Spinal cord (tissue), 10 donors: ENCODE results near the gene MAP6. TPM values are rescaled to one million over a fixed set of nuclear protein-coding genes. Genes with fewer than 3 reads are reported as not detected.

ENCODE experiments used
- DNase-seq, 6 donors: peaks; one replicate each; pipeline versions ENCODE4 v3.0.0 to v3.0.0-alpha.2; 2013 to 2015; ENCODE audit warnings: low spot score in 6 of 6, low read depth in 4 of 6
- H3K27ac ChIP-seq: one replicate; pipeline ENCODE4 v1.5.1; 2013; ENCODE audit warnings: low read depth, low read length, control low read depth
- H3K27me3 ChIP-seq: one replicate; pipeline ENCODE4 v1.6.1; 2013; ENCODE audit warnings: low read length; ENCODE audit not compliant: control insufficient read depth, insufficient read depth
- H3K36me3 ChIP-seq: one replicate; pipeline ENCODE4 v1.6.1; 2013; ENCODE audit warnings: low read length; ENCODE audit not compliant: control insufficient read depth, insufficient read depth
- H3K4me1 ChIP-seq: one replicate; pipeline ENCODE4 v1.6.1; 2013; ENCODE audit warnings: low read length; ENCODE audit not compliant: control insufficient read depth, insufficient read depth
- H3K4me3 ChIP-seq: one replicate; pipeline ENCODE4 v1.5.1; 2013; ENCODE audit warnings: low read depth, low read length, control low read depth
- H3K9me3 ChIP-seq: one replicate; pipeline ENCODE4 v1.6.1; 2013; ENCODE audit warnings: low read length; ENCODE audit not compliant: control insufficient read depth, insufficient read depth
- WGBS: methylation state at CpG from one replicate; pipeline ENCODE4 v1.1.5; 2013; ENCODE audit warnings: missing lambda C conversion rate; ENCODE audit not compliant: insufficient coverage; 5-methylcytosine and 5-hydroxymethylcytosine counted together
- polyA plus RNA-seq, 2 donors: library from polyadenylated mRNA; unstranded; fragments of 120-200 nt; gene quantifications; one replicate each; pipeline ENCODE4 v1.2.1, GENCODE V29; 2013; ENCODE audit not compliant: insufficient read length in 2 of 2
- total RNA-seq, 2 donors: library from RNA; depleted of rRNA in 1 of 2; stranded (reverse); fragments of 120-200 nt in 1 of 2; fragments of >200 nt in 1 of 2; gene quantifications; one replicate each; pipeline versions ENCODE4 v1.2.3 to v1.2.4, GENCODE V29; 2013 to 2014
- donor health status: healthy.

Gene MAP6
- total and polyA plus RNA-seq, 4 donors, result 64.5 to 190 (median 125) TPM

GRCh38 chr11:75625991-75626888, 42.6 kb downstream of the MAP6 start:
- Histone ChIP-seq H3K9me3 (no peaks in the 10 kb centered on the region), H3K4me3 (no peak overlapping the region), H3K27ac (no peak overlapping the region), H3K27me3 (no peaks in the 10 kb centered on the region), H3K4me1 (peaks cover 38% of the 10 kb centered on the region), H3K36me3 (no peaks in the 10 kb centered on the region)
- 74% methylated on average over 5 of the region's 8 CpGs for WGBS
- DNase-seq, result no peak

GRCh38 chr11:75625021-75625420, 43.8 kb downstream of the MAP6 start:
- Histone ChIP-seq H3K4me3 (no peak overlapping the region), H3K36me3 (no peaks in the 10 kb centered on the region), H3K27me3 (no peaks in the 10 kb centered on the region), H3K4me1 (peaks cover 38% of the 10 kb centered on the region), H3K27ac (no peak overlapping the region), H3K9me3 (no peaks in the 10 kb centered on the region)
- 33% methylated on average over 1 of the region's 4 CpGs for WGBS
- peak in 1 of 6 donors; percentile 45 for DNase-seq

GRCh38 chr11:75616281-75616680, 52.6 kb downstream of the MAP6 start:
- Histone ChIP-seq H3K9me3 (peaks cover 3% of the 10 kb centered on the region), H3K36me3 (peaks cover 4% of the 10 kb centered on the region), H3K4me1 (peaks cover 5% of the 10 kb centered on the region), H3K27me3 (peaks cover under 1% of the 10 kb centered on the region), H3K27ac (peak overlapping the region; percentile 26), H3K4me3 (no peak overlapping the region)
- 23% methylated on average over 2 of the region's 5 CpGs for WGBS
- DNase-seq, result peak in 2 of 6 donors; percentile 52 to 64

GRCh38 chr11:75615751-75616150, 53.1 kb downstream of the MAP6 start:
- Histone ChIP-seq H3K27me3 (peaks cover 2% of the 10 kb centered on the region), H3K4me3 (no peak overlapping the region), H3K4me1 (peaks cover 5% of the 10 kb centered on the region), H3K27ac (peak overlapping the region; percentile 58), H3K9me3 (peaks cover 3% of the 10 kb centered on the region), H3K36me3 (peaks cover 5% of the 10 kb centered on the region)
- peak in 3 of 6 donors; percentile 50 to 83 (median 79) for DNase-seq
- 26% methylated on average over 3 of the region's 7 CpGs for WGBS

GRCh38 chr11:75611823-75612222, 57.0 kb downstream of the MAP6 start:
- no peak for DNase-seq
- 87% methylated on average over 3 of the region's 3 CpGs for WGBS
- Histone ChIP-seq H3K27me3 (peaks cover 4% of the 10 kb centered on the region), H3K4me1 (peaks cover 5% of the 10 kb centered on the region), H3K4me3 (no peak overlapping the region), H3K9me3 (no peaks in the 10 kb centered on the region), H3K36me3 (peaks cover 15% of the 10 kb centered on the region), H3K27ac (no peak overlapping the region)

- no peaks in the 10 kb centered on the region for H3K9me3 ChIP-seq
These were observed 62.7 kb downstream of the MAP6 start for GRCh38 chr11:75606099-75606498.

GRCh38 chr11:75603791-75604736, 64.8 kb downstream of the MAP6 start:
- H3K9me3 ChIP-seq, result no peaks in the 10 kb centered on the region
- H3K27ac ChIP-seq, result no peak overlapping the region
- peaks cover 46% of the 10 kb centered on the region for H3K36me3 ChIP-seq
- H3K4me1 ChIP-seq, result no peaks in the 10 kb centered on the region
- DNase-seq, result no peak
- H3K4me3 ChIP-seq, result no peak overlapping the region
- H3K27me3 ChIP-seq, result peaks cover 2% of the 10 kb centered on the region
- WGBS, result 67% methylated on average over 1 of the region's 16 CpGs

More at GRCh38 chr11:75606099-75606498, 62.7 kb downstream of the MAP6 start:
- Histone ChIP-seq H3K27ac (no peak overlapping the region), H3K4me3 (no peak overlapping the region), H3K4me1 (no peaks in the 10 kb centered on the region), H3K27me3 (peaks cover 2% of the 10 kb centered on the region), H3K36me3 (peaks cover 48% of the 10 kb centered on the region)
- WGBS, result 93% methylated on average over 5 of the region's 8 CpGs
- no peak for DNase-seq

GRCh38 chr11:75602951-75603350, 65.9 kb downstream of the MAP6 start:
- Histone ChIP-seq H3K4me1 (peaks cover 9% of the 10 kb centered on the region), H3K27ac (no peak overlapping the region), H3K4me3 (no peak overlapping the region), H3K27me3 (peaks cover under 1% of the 10 kb centered on the region), H3K36me3 (peaks cover 45% of the 10 kb centered on the region), H3K9me3 (no peaks in the 10 kb centered on the region)
- DNase-seq, result no peak
- 82% methylated on average over 8 of the region's 8 CpGs for WGBS

GRCh38 chr11:75601494-75601893, 67.3 kb downstream of the MAP6 start:
- WGBS, result 90% methylated on average over 6 of the region's 7 CpGs
- Histone ChIP-seq H3K9me3 (no peaks in the 10 kb centered on the region), H3K4me3 (no peak overlapping the region), H3K4me1 (peaks cover 12% of the 10 kb centered on the region), H3K36me3 (peaks cover 34% of the 10 kb centered on the region), H3K27me3 (no peaks in the 10 kb centered on the region), H3K27ac (no peak overlapping the region)
- DNase-seq, result no peak
